Upper lobe of left lung (tissue), 6 donors: ENCODE measurements around the gene PNPLA2. TPM values are rescaled to one million over a fixed set of nuclear protein-coding genes. Genes with fewer than 3 reads are reported as not detected.

Experiments
- ATAC-seq, 2 donors: fragments of 200-7000 bp; cut with Tn5 transposase; one replicate each; pipeline ENCODE4 v1.9.1; 2022; ENCODE audit warnings: mild to moderate bottlenecking in 2 of 2, moderate library complexity in 2 of 2; ENCODE audit not compliant: low FRiP score in 2 of 2
- DNase-seq, 2 donors: peaks; one replicate each; pipeline ENCODE4 v3.0.0-alpha.2; 2019 to 2020
- H3K27ac ChIP-seq, 4 donors: fragments of 200-600 bp; sonication (generic); one replicate each; pipeline ENCODE4 v1.5.1; 2016 to 2019
- H3K27me3 ChIP-seq, 4 donors: fragments of 200-600 bp; sonication (generic); one replicate each; pipeline ENCODE4 v1.5.1; 2017 to 2019
- H3K36me3 ChIP-seq, 4 donors: fragments of 200-600 bp; sonication (generic); one replicate each; pipeline ENCODE4 v1.5.1; 2016 to 2019
- H3K4me1 ChIP-seq, 4 donors: fragments of 200-600 bp; sonication (generic); one replicate each; pipeline ENCODE4 v1.5.1; 2018 to 2019
- H3K4me3 ChIP-seq, 4 donors: fragments of 200-600 bp; sonication (generic); one replicate each; pipeline ENCODE4 v1.5.1; 2017 to 2019; ENCODE audit warnings: mild to moderate bottlenecking in 2 of 4, moderate library complexity in 1 of 4
- H3K9me3 ChIP-seq, 4 donors: fragments of 200-600 bp; sonication (generic); one replicate each; pipeline ENCODE4 v1.5.1; 2018 to 2019
- EP300 ChIP-seq, 4 donors: sonication (generic); formaldehyde crosslinking; IDR thresholded peaks; one replicate each; pipeline ENCODE4 v1.5.1; 2017; ENCODE audit warnings: antibody characterized with exemption in 4 of 4, control low read depth in 2 of 4
- POLR2A ChIP-seq, 4 donors: fragments of 450-650 bp; IDR thresholded peaks; one replicate each; pipeline ENCODE4 v1.5.1; 2016 to 2017; ENCODE audit warnings: antibody characterized with exemption in 4 of 4, mild to moderate bottlenecking in 2 of 4
- POLR2AphosphoS5 ChIP-seq, 2 donors: sonication (generic); formaldehyde crosslinking; IDR thresholded peaks; one replicate each; pipeline ENCODE4 v1.5.1; 2017; ENCODE audit warnings: antibody characterized with exemption in 2 of 2
- WGBS, 2 donors: methylation state at CpG; one replicate each; pipeline ENCODE4 v1.1.5; 2017 to 2018; 5-methylcytosine and 5-hydroxymethylcytosine counted together
- total RNA-seq, 6 donors: library from RNA; depleted of rRNA in 4 of 6; stranded (reverse); fragments of >200 nt in 4 of 6; gene quantifications; one replicate each; pipeline versions ENCODE4 v1.1.0 to v1.2.1, GENCODE V29; 2016 to 2021
- TF ChIP-seq, protein P1 (sequence below), 6 experiments: fragments of 450-650 bp in 4 of 6; fragments of 200-600 bp in 2 of 6; sonication (generic) in 2 of 6; IDR thresholded peaks; one replicate each; pipeline ENCODE4 v1.5.1; 2016 to 2019; ENCODE audit warnings: antibody characterized with exemption in 6 of 6
- donor health status: DM: no; HTN: no; CAD: no; lungs with moderate emphysema.
- donor health status: DM: no; HTN: yes; CAD: no; lungs with severe emphysema.

Gene PNPLA2
- total RNA-seq, 6 donors from 2014 or later = 74.5 to 303 (median 164) TPM

DNA sequence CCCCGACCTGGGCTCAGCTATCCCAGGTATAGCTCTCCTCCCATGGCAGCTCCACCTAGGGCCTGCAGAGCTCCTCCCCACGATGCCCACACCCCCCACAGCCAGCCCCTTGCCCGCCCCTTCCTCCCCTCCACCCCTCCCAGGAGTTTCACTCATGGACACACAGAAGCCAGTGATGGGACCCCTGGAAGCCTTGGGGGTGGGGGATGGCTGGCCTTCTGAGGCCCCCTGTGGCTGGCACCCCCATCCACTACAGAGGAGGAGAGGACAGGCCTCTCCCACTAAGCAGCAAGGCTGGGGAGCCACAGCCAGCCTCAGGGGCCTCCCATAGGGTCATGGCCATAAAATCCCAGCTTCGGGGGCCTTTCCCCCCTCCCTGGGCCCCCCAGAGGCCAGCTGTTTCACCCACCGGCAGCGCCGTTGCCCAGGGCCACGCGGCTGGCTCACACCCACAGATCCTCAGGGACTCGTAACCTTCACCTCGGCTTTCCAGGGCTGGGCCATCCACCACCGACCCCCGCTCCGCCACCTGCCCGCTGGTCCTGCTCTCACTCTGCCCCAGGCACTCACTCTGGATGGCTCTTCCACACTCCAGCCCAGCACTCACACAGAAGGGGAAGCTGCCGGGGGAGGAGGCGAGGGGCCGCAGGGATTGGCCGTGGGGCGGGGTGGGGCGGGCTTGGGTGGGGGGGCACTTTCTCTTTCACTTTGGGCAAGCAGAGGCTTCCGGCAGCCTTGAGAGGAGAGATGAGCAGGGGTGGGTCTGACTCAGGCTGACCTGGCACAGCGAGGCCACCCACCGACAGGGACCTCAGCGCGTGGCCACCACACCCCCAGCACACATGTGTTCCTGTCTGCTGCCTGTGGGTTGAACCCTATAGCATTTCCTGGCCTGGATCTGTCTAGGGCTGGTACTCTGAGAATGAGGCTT is 22.8 kb upstream of the PNPLA2 start:
- Histone ChIP-seq H3K4me1 (peaks cover 26 to 46% (median 29%) of the 10 kb centered on the region in 4 donors), H3K27me3 (no peaks in the 10 kb centered on the region), H3K27ac (peak overlapping the region; percentile 80 to 91 (median 88)), H3K9me3 (no peaks in the 10 kb centered on the region), H3K36me3 (peaks cover 3 to 36% (median 24%) of the 10 kb centered on the region in 4 donors), H3K4me3 (peak overlapping the region; percentile 56 to 84 (median 80))
- DNase-seq (peak; percentile 86 to 89), ATAC-seq (peak; percentile 78 to 87)
- 0 to 2% methylated on average over 5 to 15 of the region's 26 CpGs for WGBS, 2 donors
- TF ChIP-seq, protein P1, sequence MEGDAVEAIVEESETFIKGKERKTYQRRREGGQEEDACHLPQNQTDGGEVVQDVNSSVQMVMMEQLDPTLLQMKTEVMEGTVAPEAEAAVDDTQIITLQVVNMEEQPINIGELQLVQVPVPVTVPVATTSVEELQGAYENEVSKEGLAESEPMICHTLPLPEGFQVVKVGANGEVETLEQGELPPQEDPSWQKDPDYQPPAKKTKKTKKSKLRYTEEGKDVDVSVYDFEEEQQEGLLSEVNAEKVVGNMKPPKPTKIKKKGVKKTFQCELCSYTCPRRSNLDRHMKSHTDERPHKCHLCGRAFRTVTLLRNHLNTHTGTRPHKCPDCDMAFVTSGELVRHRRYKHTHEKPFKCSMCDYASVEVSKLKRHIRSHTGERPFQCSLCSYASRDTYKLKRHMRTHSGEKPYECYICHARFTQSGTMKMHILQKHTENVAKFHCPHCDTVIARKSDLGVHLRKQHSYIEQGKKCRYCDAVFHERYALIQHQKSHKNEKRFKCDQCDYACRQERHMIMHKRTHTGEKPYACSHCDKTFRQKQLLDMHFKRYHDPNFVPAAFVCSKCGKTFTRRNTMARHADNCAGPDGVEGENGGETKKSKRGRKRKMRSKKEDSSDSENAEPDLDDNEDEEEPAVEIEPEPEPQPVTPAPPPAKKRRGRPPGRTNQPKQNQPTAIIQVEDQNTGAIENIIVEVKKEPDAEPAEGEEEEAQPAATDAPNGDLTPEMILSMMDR (IDR thresholded peaks at IDR 0.05) = no peak
- TF ChIP-seq POLR2AphosphoS5 (IDR thresholded peaks at IDR 0.05) = peak; percentile 22 to 72
- TF ChIP-seq EP300 (IDR thresholded peaks at IDR 0.05) = no peak
- TF ChIP-seq POLR2A (IDR thresholded peaks at IDR 0.05) = peak in 1 of 4 donors; percentile 65

DNA sequence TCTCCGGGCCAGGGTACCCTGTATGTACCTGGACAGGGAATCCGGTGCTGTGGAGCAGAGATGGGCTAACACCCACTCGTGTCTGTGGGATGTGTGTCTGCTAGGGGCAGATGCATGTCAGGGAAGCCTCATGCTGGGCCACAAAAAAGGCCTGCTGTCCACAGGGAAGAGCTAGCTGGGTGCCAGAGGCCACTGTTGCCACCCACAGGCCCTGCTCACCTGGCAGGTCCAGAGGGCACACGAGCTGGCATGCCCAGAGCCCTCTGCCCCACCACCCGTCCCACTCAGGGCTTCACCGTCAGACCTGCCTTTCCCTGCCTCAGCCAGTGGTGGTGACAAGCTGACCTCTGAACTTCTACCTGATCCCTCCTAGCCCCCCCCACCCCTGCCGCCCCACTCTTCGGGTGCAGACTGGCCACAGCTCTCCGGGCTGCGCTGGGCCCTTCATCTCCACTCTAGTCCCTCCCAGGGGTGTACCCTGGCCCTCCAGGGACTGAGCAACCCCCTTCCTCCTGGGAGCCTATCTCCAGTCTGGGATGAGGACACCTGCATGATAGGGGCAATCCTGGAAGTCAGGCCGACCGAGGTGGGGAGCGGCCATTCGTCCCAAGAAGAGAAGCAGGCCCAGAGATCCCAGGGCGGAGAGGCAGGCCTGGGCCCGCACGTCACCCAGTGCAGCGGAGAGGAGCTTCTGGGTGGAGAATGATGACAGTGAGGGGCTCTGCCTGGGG is 22.0 kb upstream of the PNPLA2 start:
- DNase-seq (peak in 1 of 2 donors; percentile 59), ATAC-seq (no peak)
- Histone ChIP-seq H3K27me3 (no peaks in the 10 kb centered on the region), H3K27ac (peak overlapping the region; percentile 80 to 91 (median 88)), H3K36me3 (peaks cover 0 to 35% (median 20%) of the 10 kb centered on the region in 4 donors), H3K4me1 (peaks cover 26 to 46% (median 29%) of the 10 kb centered on the region in 4 donors), H3K9me3 (no peaks in the 10 kb centered on the region), H3K4me3 (peak overlapping the region; percentile 78 to 84 (median 80))
- TF ChIP-seq, protein P1 (IDR thresholded peaks at IDR 0.05) = no peak
- 24 to 27% methylated on average over 5 to 9 of the region's 18 CpGs for WGBS, 2 donors

DNA sequence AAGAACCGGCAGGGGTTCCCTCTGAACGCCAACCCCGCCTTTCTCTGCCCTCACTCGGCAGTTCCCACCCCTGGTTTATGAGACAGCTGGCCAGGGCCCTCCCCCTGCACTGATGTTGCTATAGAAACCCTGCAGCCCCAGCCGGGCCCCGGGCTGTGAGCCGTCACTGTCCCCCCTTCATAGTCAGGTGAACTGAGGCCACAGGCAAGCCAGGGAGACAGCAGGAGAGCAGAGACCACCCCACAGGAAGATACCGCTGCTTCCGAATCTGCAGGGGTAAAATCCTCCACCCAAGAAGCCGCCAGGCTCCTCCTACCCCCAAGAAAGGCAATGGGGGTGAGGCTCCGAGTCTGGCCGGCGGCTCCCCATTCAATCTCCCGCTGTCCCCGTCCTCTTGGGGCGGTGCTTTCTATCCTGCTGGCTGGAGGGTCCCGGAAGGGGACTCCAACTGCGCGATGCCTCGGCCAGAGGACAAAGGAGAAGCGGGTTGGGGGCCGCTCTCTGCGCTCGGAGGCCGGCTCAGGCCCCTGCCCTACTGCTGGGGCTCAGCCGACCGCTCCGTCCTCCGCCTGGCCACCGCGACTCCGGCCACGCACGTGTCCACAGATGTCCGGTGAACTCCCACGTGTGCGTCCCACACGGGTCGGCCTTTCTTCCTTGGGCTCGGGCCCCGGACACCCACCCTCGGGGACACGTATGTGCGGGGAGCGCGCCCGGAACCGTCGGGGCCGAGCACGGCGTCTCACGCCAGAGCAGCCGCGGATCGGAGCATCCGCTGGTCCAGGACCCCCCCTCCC is 21.2 kb upstream of the PNPLA2 start:
- H3K27ac ChIP-seq = peak overlapping the region; percentile 80 to 91 (median 88)
- WGBS, 2 donors = 0 to 1% methylated on average over 17 to 31 of the region's 57 CpGs
- H3K4me1 ChIP-seq = peaks cover 26 to 46% (median 29%) of the 10 kb centered on the region in 4 donors
- ATAC-seq (peak; percentile 41 to 72), DNase-seq (peak; percentile 79 to 95)
- H3K9me3 ChIP-seq = no peaks in the 10 kb centered on the region
- no peaks in the 10 kb centered on the region for H3K27me3 ChIP-seq
- H3K36me3 ChIP-seq = peaks cover 0 to 35% (median 19%) of the 10 kb centered on the region in 4 donors
- H3K4me3 ChIP-seq = peak overlapping the region; percentile 78 to 84 (median 80)
- peak in 1 of 2 donors; percentile 18 for TF ChIP-seq POLR2AphosphoS5 (IDR thresholded peaks at IDR 0.05)
- TF ChIP-seq POLR2A (IDR thresholded peaks at IDR 0.05) = no peak

DNA sequence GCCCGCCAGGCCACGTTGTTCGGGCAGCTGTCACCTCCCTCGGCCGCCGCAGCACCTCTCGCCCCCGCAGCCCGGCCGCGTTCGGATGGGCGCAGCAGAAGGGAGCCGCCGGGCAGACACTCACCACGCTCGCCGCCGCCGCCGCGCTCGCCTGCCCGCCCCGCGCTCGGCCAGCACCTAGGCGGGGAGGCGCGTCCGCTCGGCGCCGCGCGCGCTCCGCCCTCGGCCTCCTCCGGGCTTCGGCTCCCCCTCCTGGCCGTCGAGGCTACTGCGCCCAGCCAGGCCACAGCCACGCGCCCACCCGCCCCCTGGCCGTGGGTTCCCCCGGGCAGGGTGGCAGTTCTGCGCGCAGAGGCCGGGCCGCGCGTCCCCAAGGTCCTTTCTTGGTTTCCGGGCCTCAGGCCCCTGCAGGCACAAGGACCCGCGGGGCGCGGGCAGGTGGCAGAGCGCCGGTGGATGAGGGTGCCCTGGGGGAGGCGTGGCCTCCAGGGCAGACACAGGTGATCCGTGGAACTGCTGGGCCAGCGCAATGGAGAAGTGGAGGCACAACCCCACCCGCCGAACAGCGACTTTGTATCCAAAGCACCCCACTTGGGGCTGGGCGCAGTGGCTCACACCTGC is 20.5 kb upstream of the PNPLA2 start, which contains the start of gene SLC25A22:
TSS of gene SLC25A22 (minus strand) at position 189 of the 621 bp plus-strand sequence. CDS start 3,275 bp downstream, outside the sequence.
- peak; percentile 83 to 98 for DNase-seq
- Histone ChIP-seq H3K4me1 (peaks cover 26 to 46% (median 29%) of the 10 kb centered on the region in 4 donors), H3K9me3 (no peaks in the 10 kb centered on the region), H3K36me3 (peaks cover 0 to 34% (median 14%) of the 10 kb centered on the region in 4 donors), H3K27me3 (no peaks in the 10 kb centered on the region), H3K27ac (peak within 1 kb of the TSS; percentile 80 to 91 (median 88)), H3K4me3 (peak within 1 kb of the TSS; percentile 78 to 84 (median 80))
- TF ChIP-seq, protein P1 (IDR thresholded peaks at IDR 0.05) = peak; percentile 98 to 99 (median 98)
- no peak for TF ChIP-seq EP300 (IDR thresholded peaks at IDR 0.05)
- 0 to 4% methylated on average over 1 to 33 of the region's 69 CpGs for WGBS, 2 donors
- peak; percentile 72 to 88 for ATAC-seq
